H9 (cell line): ENCODE measurements around the gene BMPR1A. TPM values are rescaled to one million over a fixed set of nuclear protein-coding genes. Genes with fewer than 3 reads are reported as not detected.

Experiments used
- DNase-seq: peaks from one replicate; pipeline ENCODE4 v3.0.0-alpha.2; 2017
- H2AFZ ChIP-seq: one replicate; pipeline ENCODE4 v1.6.1; 2013; ENCODE audit warnings: mild to moderate bottlenecking, low read length, control low read depth, moderate library complexity
- H2AK5ac ChIP-seq: 2 replicates; pipeline ENCODE4 v1.6.1; 2013; ENCODE audit warnings: low read length, control low read depth, mixed read lengths; ENCODE audit not compliant: insufficient read length
- H2BK120ac ChIP-seq: one replicate; pipeline ENCODE4 v1.6.1; 2013; ENCODE audit warnings: low read depth, mild to moderate bottlenecking, low read length, control low read depth, inconsistent platforms; ENCODE audit not compliant: poor library complexity, severe bottlenecking
- H2BK12ac ChIP-seq: 2 replicates; pipeline ENCODE4 v1.6.1; 2013; ENCODE audit warnings: low read length, control low read depth, mixed read lengths, low read depth; ENCODE audit not compliant: insufficient read length
- H2BK15ac ChIP-seq: 2 replicates; pipeline ENCODE4 v1.6.1; 2013; ENCODE audit warnings: low read depth, low read length, control low read depth
- H2BK20ac ChIP-seq: one replicate; pipeline ENCODE4 v1.6.1; 2013; ENCODE audit warnings: low read depth, mild to moderate bottlenecking, low read length, control low read depth, inconsistent platforms; ENCODE audit not compliant: poor library complexity, severe bottlenecking
- H2BK5ac ChIP-seq: 2 replicates; pipeline ENCODE4 v1.6.1; 2013; ENCODE audit warnings: low read length, control low read depth, mixed read lengths; ENCODE audit not compliant: insufficient read length
- H3K14ac ChIP-seq: 2 replicates; pipeline ENCODE4 v1.6.1; 2013; ENCODE audit warnings: low read length, control low read depth; ENCODE audit not compliant: insufficient read depth
- H3K18ac ChIP-seq: 2 replicates; pipeline ENCODE4 v1.6.1; 2013; ENCODE audit warnings: low read depth, mild to moderate bottlenecking, mixed read lengths, low read length, control low read depth; ENCODE audit not compliant: insufficient read length
- H3K23ac ChIP-seq: 2 replicates; pipeline ENCODE4 v1.6.1; 2013; ENCODE audit warnings: low read length, control low read depth, mixed read lengths, low read depth; ENCODE audit not compliant: insufficient read length
- H3K23me2 ChIP-seq: 2 replicates; pipeline ENCODE4 v1.6.1; 2013; ENCODE audit warnings: low read depth, mild to moderate bottlenecking, mixed read lengths, low read length, control low read depth; ENCODE audit not compliant: insufficient read length, poor library complexity, severe bottlenecking
- H3K27ac ChIP-seq: 2 replicates; pipeline ENCODE4 v1.5.1; 2013; ENCODE audit warnings: low read length, control low read depth, mixed read lengths, low read depth; ENCODE audit not compliant: insufficient read length
- H3K27me3 ChIP-seq: 2 replicates; pipeline ENCODE4 v1.6.1; 2013; ENCODE audit warnings: low read length, control low read depth, inconsistent platforms; ENCODE audit not compliant: insufficient read depth
- H3K4ac ChIP-seq: 2 replicates; pipeline ENCODE4 v1.6.1; 2013; ENCODE audit warnings: low read depth, mild to moderate bottlenecking, control low read depth, inconsistent platforms, low read length, moderate library complexity
- H3K4me1 ChIP-seq: 2 replicates; pipeline ENCODE4 v1.6.1; 2013; ENCODE audit warnings: low read length, control low read depth, inconsistent platforms; ENCODE audit not compliant: insufficient read depth
- H3K4me2 ChIP-seq: 2 replicates; pipeline ENCODE4 v1.6.1; 2013; ENCODE audit warnings: low read length, control low read depth, mixed read lengths; ENCODE audit not compliant: insufficient read length, insufficient read depth
- H3K56ac ChIP-seq: 2 replicates; pipeline ENCODE4 v1.6.1; 2013; ENCODE audit warnings: low read depth, mild to moderate bottlenecking, mixed read lengths, low read length, control low read depth; ENCODE audit not compliant: insufficient read length
- H3K79me1 ChIP-seq: 2 replicates; pipeline ENCODE4 v1.6.1; 2013; ENCODE audit warnings: low read depth, mild to moderate bottlenecking, moderate library complexity, low read length, control low read depth, inconsistent platforms; ENCODE audit not compliant: insufficient read depth, poor library complexity, severe bottlenecking
- H3K79me2 ChIP-seq: 2 replicates; pipeline ENCODE4 v1.6.1; 2013; ENCODE audit warnings: low read length, control low read depth, inconsistent platforms; ENCODE audit not compliant: insufficient read depth
- H3K9ac ChIP-seq: 2 replicates; pipeline ENCODE4 v1.6.1; 2013; ENCODE audit warnings: low read length, control low read depth, mixed read lengths; ENCODE audit not compliant: insufficient read length; ENCODE audit errors: extremely low read depth
- H3K9me3 ChIP-seq: one replicate; pipeline ENCODE4 v1.6.1; 2013; ENCODE audit warnings: low read depth, low read length, inconsistent platforms; ENCODE audit not compliant: control insufficient read depth
- H3T11ph ChIP-seq: one replicate; pipeline ENCODE4 v1.6.1; 2013; ENCODE audit warnings: mild to moderate bottlenecking, low read length, control low read depth, inconsistent platforms
- H4K20me1 ChIP-seq: one replicate; pipeline ENCODE4 v1.6.1; 2013; ENCODE audit not compliant: control insufficient read depth, insufficient read length, insufficient read depth
- H4K5ac ChIP-seq: 2 replicates; pipeline ENCODE4 v1.6.1; 2013; ENCODE audit warnings: low read depth, mild to moderate bottlenecking, mixed read lengths, low read length, control low read depth; ENCODE audit not compliant: insufficient read length
- H4K8ac ChIP-seq: replicated peaks from 2 replicates; pipeline ENCODE4 v1.6.1; 2013; ENCODE audit warnings: low read length, control low read depth, mixed read lengths, low read depth; ENCODE audit not compliant: insufficient read length
- H4K91ac ChIP-seq: 2 replicates; pipeline ENCODE4 v1.6.1; 2013; ENCODE audit warnings: low read depth, mild to moderate bottlenecking, moderate library complexity, mixed read lengths, low read length, control low read depth; ENCODE audit not compliant: insufficient read length
- H3K27ac Mint-ChIP-seq, 3 experiments: 2 replicates in 2 of 3; 3 replicates in 1 of 3; pipeline ENCODE4 v1.8.0; 2020 to 2021; ENCODE audit warnings: mixed read lengths in 3 of 3, mild to moderate bottlenecking in 1 of 3, moderate library complexity in 1 of 3
- H3K27me3 Mint-ChIP-seq: 2 replicates; pipeline ENCODE4 v1.8.0; 2021; ENCODE audit warnings: low read depth, mild to moderate bottlenecking, moderate library complexity, mixed read lengths
- H3K36me3 Mint-ChIP-seq, 3 experiments: 2 replicates in 2 of 3; 3 replicates in 1 of 3; pipeline ENCODE4 v1.8.0; 2020 to 2021; ENCODE audit warnings: low read depth in 3 of 3, mixed read lengths in 3 of 3; ENCODE audit not compliant: insufficient read depth in 1 of 3
- H3K4me1 Mint-ChIP-seq, 2 experiments: 2 replicates each; pipeline ENCODE4 v1.8.0; 2020; ENCODE audit warnings: mixed read lengths in 2 of 2
- H3K4me3 Mint-ChIP-seq, 2 experiments: 2 replicates in 1 of 2; 3 replicates in 1 of 2; pipeline ENCODE4 v1.8.0; 2020 to 2021; ENCODE audit warnings: mild to moderate bottlenecking in 2 of 2, mixed read lengths in 2 of 2, moderate library complexity in 1 of 2
- H3K9me3 Mint-ChIP-seq, 2 experiments: 2 replicates in 1 of 2; 3 replicates in 1 of 2; pipeline ENCODE4 v1.8.0; 2020; ENCODE audit warnings: mild to moderate bottlenecking in 2 of 2, mixed read lengths in 2 of 2, moderate library complexity in 1 of 2
- WGBS: extraction: QIAGEN DNeasy Blood & Tissue Kit; methylation state at CpG from one replicate; pipeline ENCODE4 v1.1.7; 2013; ENCODE audit warnings: missing lambda C conversion rate, low lambda C conversion rate, mixed read lengths; ENCODE audit not compliant: insufficient read length; ENCODE audit errors: extremely low coverage; 5-methylcytosine and 5-hydroxymethylcytosine counted together
- total RNA-seq: library from RNA; stranded (reverse); gene quantifications from 2 replicates; pipeline ENCODE4 v1.2.1, GENCODE V29; 2021
- TF ChIP-seq, protein P1 (sequence below): fragments of 200-600 bp; sonication (generic); conservative IDR thresholded peaks from 3 replicates; pipeline ENCODE4 v1.8.0; 2021; ENCODE audit warnings: antibody characterized with exemption, mild to moderate bottlenecking

Gene BMPR1A
- total RNA-seq, 1 experiment from 2014 or later: 138 TPM

DNA sequence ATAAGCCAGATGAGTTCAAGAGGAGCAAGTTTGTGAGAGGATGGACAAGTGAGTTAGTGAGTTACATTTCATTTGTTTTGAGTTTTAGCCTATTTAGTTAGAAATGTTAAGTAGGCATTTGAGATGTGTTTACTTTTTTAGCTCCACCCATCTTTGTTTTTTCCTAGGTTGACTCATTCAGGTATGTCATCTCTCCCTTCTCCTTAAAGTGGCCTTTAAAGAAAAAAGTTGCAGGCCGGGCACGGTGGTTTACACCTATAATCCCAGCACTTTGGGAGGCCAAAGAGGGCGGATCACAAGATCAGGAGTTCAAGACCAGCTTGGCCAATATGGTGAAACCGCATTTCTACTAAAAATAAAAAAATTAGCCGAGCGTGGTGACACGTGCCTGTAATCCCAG is 71.2 kb downstream of the BMPR1A start:
- WGBS: no CpG with 5 or more reads among the region's 7 CpGs
- no peak for DNase-seq
- Histone ChIP-seq H3K4me2 (no peak overlapping the region), H3K9me3 (no peaks in the 10 kb centered on the region), H3K79me1 (peaks cover 7% of the 10 kb centered on the region), H2BK20ac (no peak overlapping the region), H4K5ac (no peak overlapping the region), H2BK15ac (no peak overlapping the region), H2BK5ac (no peak overlapping the region), H2AFZ (no peak overlapping the region), H4K91ac (no peak overlapping the region), H3K4ac (no peak overlapping the region), H2AK5ac (no peak overlapping the region), H4K20me1 (no peaks in the 10 kb centered on the region), H3K27me3 (no peaks in the 10 kb centered on the region), H2BK120ac (no peak overlapping the region), H3K23ac (no peak overlapping the region), H4K8ac (no peak overlapping the region), H3K79me2 (peaks cover 61% of the 10 kb centered on the region; the same call in 1 of the 2 replicates), H3K56ac (no peak overlapping the region), H3K9ac (no peak overlapping the region), H2BK12ac (no peak overlapping the region), H3K4me1 (peaks cover 11% of the 10 kb centered on the region; the same call in 1 of the 2 replicates), H3K27ac (no peak overlapping the region), H3K14ac (no peak overlapping the region), H3K18ac (no peak overlapping the region), H3K23me2 (no peaks in the 10 kb centered on the region), H3T11ph (no peak overlapping the region)
- H3K36me3 Mint-ChIP-seq: no peaks in the 10 kb centered on the region; a peak in 1 of 7 replicates
- peaks cover 56 to 60% of the 10 kb centered on the region in 2 experiments for H3K4me1 Mint-ChIP-seq
- H3K27me3 Mint-ChIP-seq: no peaks in the 10 kb centered on the region
- no peaks in the 10 kb centered on the region for H3K9me3 Mint-ChIP-seq
- TF ChIP-seq, protein P1, sequence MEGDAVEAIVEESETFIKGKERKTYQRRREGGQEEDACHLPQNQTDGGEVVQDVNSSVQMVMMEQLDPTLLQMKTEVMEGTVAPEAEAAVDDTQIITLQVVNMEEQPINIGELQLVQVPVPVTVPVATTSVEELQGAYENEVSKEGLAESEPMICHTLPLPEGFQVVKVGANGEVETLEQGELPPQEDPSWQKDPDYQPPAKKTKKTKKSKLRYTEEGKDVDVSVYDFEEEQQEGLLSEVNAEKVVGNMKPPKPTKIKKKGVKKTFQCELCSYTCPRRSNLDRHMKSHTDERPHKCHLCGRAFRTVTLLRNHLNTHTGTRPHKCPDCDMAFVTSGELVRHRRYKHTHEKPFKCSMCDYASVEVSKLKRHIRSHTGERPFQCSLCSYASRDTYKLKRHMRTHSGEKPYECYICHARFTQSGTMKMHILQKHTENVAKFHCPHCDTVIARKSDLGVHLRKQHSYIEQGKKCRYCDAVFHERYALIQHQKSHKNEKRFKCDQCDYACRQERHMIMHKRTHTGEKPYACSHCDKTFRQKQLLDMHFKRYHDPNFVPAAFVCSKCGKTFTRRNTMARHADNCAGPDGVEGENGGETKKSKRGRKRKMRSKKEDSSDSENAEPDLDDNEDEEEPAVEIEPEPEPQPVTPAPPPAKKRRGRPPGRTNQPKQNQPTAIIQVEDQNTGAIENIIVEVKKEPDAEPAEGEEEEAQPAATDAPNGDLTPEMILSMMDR: no peak
- H3K27ac Mint-ChIP-seq: peak overlapping the region in 1 of 3 experiments; percentile 39; a peak in 1 of 7 replicates
- H3K4me3 Mint-ChIP-seq: no peak overlapping the region
